ENCODE data around the gene INPP4B.

- no peak for TF ChIP-seq POLR2A (IDR thresholded peaks at IDR 0.05; ENCODE audit: borderline replicate concordance, extremely low read depth, insufficient read depth, insufficient read length)
- TF ChIP-seq RAD21 (IDR thresholded peaks at IDR 0.05; ENCODE audit: low read depth) = no peak
These were observed 492.1 kb downstream of the INPP4B start for GRCh38 chr4:142354041-142354440.
